Pons (tissue), 1 donor: ENCODE results near the gene FAM210A.

Experiments
- DNase-seq: peaks from one replicate; pipeline ENCODE4 v3.0.0-alpha.2; 2016; ENCODE audit warnings: low spot score

The FAM210A gene

DNA sequence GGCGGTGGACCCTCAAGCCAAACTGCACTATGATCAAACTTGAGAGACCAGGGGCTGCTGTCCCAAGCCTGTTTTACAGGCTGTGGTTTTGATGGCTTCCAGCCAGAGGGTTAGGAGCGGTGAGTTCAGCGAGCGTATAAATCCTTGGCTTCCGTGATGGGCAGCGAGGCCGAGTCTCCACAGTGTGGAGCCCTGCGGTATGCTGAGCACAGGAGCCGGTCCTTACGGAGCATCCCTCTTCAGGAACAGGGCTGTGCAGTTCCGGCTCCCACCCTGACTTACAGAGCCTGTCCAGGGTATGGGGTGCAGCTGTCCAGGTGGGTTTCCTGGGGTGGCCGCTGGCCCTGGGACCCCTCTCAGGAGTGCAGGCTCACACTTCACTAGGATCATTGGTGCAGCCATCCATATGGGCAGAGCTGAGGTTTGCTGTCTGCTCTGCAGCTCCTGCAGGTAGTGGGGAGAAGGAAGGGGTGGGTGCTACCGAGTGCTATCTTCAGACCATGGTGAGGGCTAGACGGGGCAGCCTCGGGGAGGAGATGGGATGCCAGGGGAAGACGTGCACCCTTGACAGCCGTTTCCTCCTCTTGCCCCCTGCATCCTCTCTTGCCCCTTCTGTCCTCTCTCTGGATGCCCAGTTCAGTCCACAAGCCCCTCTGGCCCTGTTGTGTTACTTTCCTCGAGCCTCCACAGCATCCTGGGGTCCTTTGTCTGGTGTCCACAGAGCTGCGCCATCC, 104.3 kb downstream of the FAM210A start:
- DNase-seq, result no peak

DNA sequence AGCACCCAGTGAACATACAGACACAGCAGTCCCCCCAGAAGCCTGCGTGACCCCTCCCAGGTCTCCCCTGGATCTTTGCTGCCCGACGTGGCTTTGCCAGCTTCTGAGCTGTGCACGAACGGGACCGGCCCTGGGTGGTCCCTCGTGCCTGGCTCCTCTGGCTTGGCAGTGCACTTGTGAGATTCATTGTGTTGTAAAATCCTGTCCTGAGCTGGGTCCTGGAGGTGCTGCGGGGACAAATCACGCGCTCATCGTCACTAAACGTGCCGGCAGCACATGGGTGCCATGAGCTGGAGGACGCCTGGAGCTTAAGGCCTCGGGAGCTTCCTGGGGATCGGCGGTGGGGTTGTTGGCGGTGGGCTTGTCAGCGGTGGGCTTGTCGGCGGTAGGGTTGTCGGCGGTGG, 104.9 kb downstream of the FAM210A start:
- DNase-seq, result no peak

DNA sequence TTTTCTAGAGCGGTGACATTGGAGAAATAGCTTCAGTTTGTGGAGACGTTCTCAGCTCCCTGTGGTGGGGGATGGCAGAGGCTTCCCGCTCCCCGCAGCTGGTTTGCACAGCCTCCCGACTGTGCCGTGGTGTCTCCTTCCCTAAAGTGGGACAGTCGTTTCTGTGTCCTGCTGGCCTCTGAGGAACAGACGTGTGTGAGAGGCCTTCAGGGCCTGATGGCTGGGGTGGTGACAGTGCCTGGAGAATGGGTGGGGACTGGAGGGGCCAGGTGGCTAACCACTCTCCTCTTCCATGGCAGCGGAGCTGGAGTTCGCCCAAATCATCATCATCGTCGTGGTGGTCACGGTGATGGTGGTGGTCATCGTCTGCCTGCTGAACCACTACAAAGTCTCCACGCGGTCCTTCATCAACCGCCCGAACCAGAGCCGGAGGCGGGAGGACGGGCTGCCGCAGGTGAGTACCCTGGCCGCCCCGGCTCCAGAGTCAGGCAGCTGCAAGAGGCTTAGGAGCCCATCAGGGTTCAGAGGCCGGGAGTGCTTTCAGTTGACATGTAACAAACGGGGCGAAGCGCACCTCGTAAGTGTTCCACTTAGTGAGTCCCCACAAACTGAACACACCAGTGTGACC, 105.4 kb downstream of the FAM210A start:
- DNase-seq, result no peak

DNA sequence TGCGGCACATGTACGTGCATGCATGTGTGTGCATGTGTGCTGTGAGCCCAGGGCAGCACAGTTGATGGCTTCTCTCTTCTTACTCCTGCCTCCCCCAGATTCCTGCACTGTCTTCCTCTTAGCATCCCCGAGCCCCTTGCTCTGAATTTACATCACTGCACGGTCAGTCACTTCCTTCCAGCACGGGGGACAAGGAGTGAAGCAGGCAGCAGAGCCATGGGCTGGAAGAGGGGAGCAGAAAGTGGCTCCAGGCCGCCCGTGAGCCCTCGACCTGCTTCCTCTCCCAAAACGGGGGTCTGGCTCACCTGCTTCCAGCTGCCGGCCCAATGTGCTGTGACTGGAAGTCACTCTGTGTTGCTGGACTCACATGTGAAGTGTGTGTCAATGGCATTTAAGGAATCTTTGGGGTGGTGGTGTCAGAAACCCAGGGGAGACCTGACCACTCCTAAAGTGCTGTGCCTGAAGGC, 106.1 kb downstream of the FAM210A start:
- no peak for DNase-seq

DNA sequence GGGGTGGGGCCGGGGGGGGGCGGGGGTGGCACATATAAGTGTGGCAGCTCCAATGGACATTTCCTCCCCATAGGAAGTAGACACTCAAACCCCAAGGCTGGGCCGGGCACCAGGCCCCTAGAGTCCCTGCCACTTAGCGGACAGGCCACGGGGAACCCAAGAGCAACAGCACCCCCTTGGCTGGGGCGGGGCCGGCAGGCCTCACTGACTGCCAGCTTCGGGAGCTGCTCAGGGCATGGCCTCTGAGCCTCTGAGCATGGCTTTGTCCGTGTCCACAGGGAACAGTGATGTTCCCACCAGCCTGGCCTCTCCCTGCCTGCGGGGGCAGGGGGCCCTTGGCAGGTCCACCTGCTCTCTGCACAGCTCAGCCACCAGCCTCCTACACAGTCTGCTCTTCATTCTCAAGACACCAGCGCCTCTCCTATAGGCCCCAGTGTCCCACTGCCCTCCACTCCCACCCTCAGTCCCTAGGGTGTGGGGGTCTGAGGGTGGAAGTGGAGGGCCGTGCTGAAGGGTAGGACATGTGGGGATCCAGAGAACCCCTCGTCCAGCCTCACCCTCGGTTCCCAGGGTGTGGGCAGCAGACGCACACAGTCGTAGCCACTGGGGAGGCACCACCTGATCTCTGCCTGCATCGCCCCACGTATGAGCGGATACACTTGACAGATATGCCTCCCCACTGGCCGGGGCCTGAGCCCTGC, 106.7 kb downstream of the FAM210A start:
- peak; percentile 62 for DNase-seq

DNA sequence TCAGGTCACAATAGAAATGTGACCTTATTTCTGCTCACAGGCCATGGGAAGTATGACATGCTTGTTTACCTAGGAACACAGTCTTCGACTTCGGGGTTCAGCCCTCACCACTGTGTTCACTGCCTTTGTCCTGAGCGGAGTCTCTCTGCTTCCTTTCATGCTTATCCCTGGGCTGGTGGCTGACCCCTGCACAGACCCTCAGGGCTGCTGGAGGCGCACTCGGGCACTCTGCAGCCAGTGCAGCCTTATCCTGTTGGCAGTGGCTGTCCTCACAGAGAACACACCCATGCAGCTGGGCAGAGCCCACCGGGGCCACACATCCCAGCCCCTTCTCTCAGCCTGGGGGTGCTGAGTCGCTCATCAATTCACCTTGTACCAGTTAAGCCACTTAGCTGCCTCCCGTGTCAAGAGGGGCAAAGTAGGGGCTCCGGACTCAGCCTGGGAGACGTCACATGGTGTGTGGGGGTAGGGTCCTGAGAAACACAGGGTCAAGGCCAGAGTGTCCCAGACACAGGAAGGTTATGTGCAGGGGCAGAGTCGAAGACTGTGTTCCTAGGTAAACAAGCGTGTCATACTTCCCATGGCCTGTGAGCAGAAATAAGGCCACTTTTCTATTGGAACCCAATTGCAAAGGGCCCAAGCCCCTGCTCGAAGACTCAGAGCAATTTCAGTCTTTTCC, 107.5 kb downstream of the FAM210A start:
- DNase-seq, result peak; percentile 33

DNA sequence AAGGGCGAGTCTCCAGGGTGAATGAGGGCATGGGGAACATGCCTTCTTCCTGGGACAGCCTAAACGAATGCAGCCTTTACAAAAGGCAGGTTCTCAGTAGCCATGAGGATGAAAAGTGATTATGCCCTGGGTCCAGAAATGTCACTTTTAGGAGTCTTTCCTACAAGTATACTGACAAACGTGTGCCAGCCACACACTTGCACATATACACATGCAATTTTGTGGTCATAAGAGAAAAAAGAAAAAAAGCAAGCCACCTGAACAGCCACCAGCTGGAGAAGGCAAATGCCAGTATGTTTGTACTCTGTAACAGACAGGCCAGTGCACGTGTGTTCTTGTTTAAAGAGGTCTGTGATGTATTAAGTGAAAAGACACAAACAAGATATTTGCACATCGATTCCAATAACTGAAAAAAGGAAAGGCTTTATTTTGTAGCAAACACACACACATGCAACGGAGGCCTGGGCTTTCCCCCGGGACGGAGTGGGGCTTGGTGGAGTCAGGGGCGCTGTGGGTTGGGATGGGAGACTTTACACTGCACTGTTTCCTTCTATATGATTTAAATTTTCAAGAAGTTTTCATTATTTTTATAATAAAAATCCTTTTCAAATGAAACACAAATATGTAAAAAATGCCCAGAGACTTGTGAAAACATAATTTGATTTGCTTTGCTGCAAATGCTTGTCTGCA, 108.4 kb downstream of the FAM210A start:
- DNase-seq, result peak; percentile 34

DNA sequence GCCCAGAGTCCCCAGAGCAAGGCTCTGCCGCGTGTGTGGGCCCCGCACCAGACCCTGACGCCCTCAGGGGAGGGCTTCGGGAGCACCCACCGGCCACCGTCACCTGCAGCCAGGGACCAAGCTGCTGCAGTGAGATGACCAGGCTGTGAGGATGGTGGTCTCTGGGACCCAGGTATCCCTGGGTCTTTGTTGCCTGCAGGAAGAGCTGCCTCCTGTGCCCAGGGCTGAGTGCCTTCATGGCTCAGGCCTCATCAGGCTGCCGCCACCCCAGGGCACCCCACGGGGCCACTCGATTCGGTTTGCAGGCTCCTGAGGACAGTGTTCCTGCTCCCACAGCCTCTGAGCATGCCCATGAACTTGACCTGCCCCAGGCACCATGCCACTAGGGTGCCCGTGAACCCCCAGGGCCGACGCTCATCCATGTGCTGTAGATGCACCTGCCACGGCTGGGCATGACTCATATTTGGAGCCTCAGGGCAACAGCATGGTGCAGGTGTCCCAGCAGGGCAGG, 109.8 kb downstream of the FAM210A start:
- DNase-seq, result no peak

DNA sequence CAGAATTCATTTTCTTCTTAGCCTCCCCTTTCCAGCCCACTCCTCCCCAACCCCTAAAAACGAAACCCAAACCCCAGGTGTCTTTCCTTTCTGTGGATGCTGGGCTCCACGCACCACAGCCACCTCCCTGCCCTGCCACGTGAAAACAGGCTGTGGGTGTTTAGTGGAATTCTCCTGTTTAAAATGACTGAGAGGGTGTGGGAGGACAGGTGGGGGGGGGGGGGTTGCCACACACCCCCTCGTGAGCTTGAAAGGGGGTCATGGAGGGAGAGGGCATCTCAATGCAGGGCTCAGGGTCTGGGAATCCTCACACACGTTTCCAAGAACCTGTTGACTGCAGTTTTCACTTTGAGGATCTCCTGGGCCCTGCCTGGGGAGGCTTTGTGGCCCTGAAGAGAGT, 110.3 kb downstream of the FAM210A start:
- no peak for DNase-seq

DNA sequence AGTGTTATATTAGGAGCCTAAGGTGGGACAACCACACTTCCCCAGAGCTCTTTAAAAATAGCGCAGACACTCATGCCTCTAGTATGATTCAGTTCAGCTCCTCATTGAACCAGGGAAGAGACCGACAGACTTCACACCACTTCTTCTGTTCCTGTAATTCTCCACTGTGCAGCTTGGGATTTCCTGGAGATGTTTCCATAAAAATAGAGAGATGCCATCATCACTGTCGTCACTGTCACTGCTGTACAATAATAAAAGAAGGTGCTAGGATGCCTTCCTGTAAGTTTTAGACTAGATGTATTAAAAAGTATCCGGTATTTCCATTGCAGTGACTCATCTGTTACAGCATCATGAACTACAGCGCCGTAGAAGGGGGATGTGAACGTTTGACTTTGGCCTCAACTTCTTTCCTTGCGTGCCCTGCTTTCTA, 110.9 kb downstream of the FAM210A start:
- DNase-seq, result peak; percentile 61

DNA sequence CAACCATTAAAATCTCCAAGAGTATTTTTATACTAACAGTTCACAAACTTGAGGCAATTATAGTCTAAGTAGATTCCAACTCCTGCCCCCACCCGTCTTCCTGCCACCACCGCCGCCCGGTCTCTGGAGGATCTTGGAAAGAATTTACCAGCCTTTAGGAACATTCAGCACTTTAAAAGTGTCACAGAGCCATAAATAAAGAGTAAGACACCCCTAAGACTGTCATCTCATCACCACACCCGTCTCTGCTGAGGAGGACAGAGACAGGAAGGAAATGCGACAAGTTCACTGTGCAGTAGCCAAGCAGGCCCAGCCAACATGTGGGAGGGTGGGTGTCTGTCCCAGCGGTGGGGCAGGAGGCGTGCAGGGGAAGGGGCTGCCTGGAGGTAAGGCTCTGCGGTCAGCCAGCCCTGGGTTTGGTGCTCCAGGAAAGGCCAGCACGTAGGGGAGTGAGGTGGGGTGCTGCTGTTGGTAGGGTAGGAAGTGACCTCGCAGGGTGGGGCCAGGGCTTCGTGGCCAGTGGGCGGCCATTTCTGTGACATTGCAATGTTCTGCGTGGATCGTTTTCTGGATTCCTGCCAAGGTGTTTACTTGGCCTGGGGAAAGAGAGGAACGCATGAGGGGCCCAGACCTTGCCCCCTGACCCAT, 111.6 kb downstream of the FAM210A start:
- DNase-seq, result peak; percentile 63

DNA sequence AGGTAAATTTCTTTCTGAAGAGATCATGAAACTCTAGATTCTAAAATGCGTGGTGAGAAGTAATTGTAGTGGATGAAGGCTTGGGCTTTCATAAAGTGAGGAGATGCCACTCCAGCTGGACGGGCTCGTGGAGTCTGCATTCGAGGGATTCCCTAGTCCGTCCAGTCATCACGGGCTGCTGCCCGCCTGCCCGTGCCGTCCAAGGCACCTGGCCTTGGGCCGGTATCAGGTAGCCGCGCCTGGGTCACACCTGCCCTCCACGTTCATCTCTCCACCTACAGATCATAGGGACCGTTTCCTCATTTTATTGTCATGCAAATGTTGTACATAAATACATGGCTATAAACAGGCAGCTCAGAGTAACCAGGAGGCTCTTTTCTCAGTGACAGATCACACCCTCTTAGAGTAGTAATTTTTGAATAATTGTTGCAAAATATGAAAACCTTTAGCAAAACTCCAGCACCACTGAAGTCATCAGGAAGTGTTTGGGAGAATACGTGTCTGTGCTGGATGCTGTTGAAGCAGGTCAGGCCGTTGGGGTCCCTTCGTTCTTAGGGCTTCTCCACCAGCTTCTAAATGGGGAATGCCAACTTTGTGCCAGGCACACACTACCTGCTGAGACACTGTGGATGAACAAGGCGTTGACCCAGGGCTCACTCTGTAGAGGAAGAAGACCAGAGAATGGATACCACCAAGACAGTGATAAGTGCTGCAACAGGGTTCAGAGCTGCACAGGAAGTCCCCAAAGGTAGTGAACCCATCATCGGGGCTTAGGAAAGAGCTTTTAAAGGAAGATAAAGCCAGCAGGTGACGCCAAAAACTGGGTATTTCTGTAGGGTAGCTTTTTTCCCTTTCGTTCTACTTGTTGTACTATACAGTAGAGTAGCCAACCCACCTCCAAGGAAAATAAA, 112.5 kb downstream of the FAM210A start:
- DNase-seq, result peak; percentile 44
